HepG2 (cell line): ENCODE data around the gene COQ8B. TPM values are rescaled to one million over a fixed set of nuclear protein-coding genes. Genes with fewer than 3 reads are reported as not detected.

Experiments used
- ATF6 ChIP-seq: sonication (generic); formaldehyde crosslinking; conservative IDR thresholded peaks from 2 replicates; pipeline ENCODE4 v1.4.0; 2020; ENCODE audit warnings: missing genetic modification reagents
- BRCA1 ChIP-seq: sonication (generic); formaldehyde crosslinking; IDR thresholded peaks from 2 replicates; pipeline ENCODE4 v1.4.0; 2020; ENCODE audit warnings: missing genetic modification reagents
- CAMTA2 ChIP-seq: sonication (generic); formaldehyde crosslinking; IDR thresholded peaks from 2 replicates; pipeline ENCODE4 v1.4.0; 2020; ENCODE audit warnings: mild to moderate bottlenecking, missing genetic modification reagents, borderline replicate concordance
- DDIT3 ChIP-seq: sonication (generic); formaldehyde crosslinking; IDR thresholded peaks from 2 replicates; pipeline ENCODE4 v1.4.0; 2020; ENCODE audit warnings: mild to moderate bottlenecking, missing genetic modification reagents
- DMAP1 ChIP-seq: IDR thresholded peaks from 2 replicates; pipeline ENCODE4 v1.6.1; 2016
- GTF3A ChIP-seq: sonication (generic); formaldehyde crosslinking; conservative IDR thresholded peaks from 2 replicates; pipeline ENCODE4 v1.4.0; 2020; ENCODE audit warnings: mild to moderate bottlenecking, missing genetic modification reagents
- HMGA1 ChIP-seq: sonication (generic); formaldehyde crosslinking; conservative IDR thresholded peaks from 2 replicates; pipeline ENCODE4 v1.4.0; 2020; ENCODE audit warnings: missing genetic modification reagents
- ISX ChIP-seq: sonication (generic); formaldehyde crosslinking; conservative IDR thresholded peaks from 2 replicates; pipeline ENCODE4 v1.5.0; 2020; ENCODE audit warnings: missing genetic modification reagents
- MEF2D ChIP-seq: sonication (generic); formaldehyde crosslinking; IDR thresholded peaks from 2 replicates; pipeline ENCODE4 v1.5.1; 2020; ENCODE audit warnings: mild to moderate bottlenecking, missing genetic modification reagents
- NR2F1 ChIP-seq, 2 experiments: fragments of 450-650 bp in 1 of 2; formaldehyde crosslinking in 1 of 2; IDR thresholded peaks; 2 replicates each; pipeline versions ENCODE4 v1.5.0 to v1.6.1; 2016 to 2020; ENCODE audit warnings: mild to moderate bottlenecking in 1 of 2, missing compliant biosample characterization in 1 of 2, missing genetic modification reagents in 1 of 2, moderate library complexity in 1 of 2
- PHF8 ChIP-seq: sonication (generic); formaldehyde crosslinking; IDR thresholded peaks from 2 replicates; pipeline ENCODE4 v1.5.0; 2020; ENCODE audit warnings: missing genetic modification reagents
- PITX1 ChIP-seq: sonication (generic); formaldehyde crosslinking; IDR thresholded peaks from 2 replicates; pipeline ENCODE4 v1.5.1; 2020; ENCODE audit warnings: mild to moderate bottlenecking, missing genetic modification reagents
- POLR2G ChIP-seq: fragments of 200-400 bp; formaldehyde crosslinking; IDR thresholded peaks from 2 replicates; pipeline ENCODE4 v1.6.1; 2018; ENCODE audit warnings: mild to moderate bottlenecking, low read depth, low read length, moderate library complexity
- SALL2 ChIP-seq: sonication (generic); formaldehyde crosslinking; IDR thresholded peaks from 2 replicates; pipeline ENCODE4 v1.8.1; 2023; ENCODE audit warnings: mild to moderate bottlenecking, missing genetic modification reagents, inconsistent platforms
- SKI ChIP-seq: fragments of 450-650 bp; IDR thresholded peaks from one replicate; pipeline ENCODE4 v1.6.1; 2018; ENCODE audit warnings: mild to moderate bottlenecking; ENCODE audit not compliant: partially characterized antibody
- YEATS2 ChIP-seq: sonication (generic); formaldehyde crosslinking; IDR thresholded peaks from 2 replicates; pipeline ENCODE4 v1.4.0; 2020; ENCODE audit warnings: missing genetic modification reagents, borderline replicate concordance
- ZMAT5 ChIP-seq: sonication (generic); formaldehyde crosslinking; IDR thresholded peaks from 2 replicates; pipeline ENCODE4 v1.5.0; 2020; ENCODE audit warnings: mild to moderate bottlenecking, low read depth, missing genetic modification reagents, borderline replicate concordance
- ZMYM2 ChIP-seq: sonication (generic); formaldehyde crosslinking; IDR thresholded peaks from 2 replicates; pipeline ENCODE4 v1.8.0; 2022; ENCODE audit warnings: mild to moderate bottlenecking, missing genetic modification reagents
- ZNF3 ChIP-seq: IDR thresholded peaks from 2 replicates; pipeline ENCODE4 v1.7.0; 2017; ENCODE audit warnings: inconsistent platforms
- ZNF446 ChIP-seq: sonication (generic); formaldehyde crosslinking; IDR thresholded peaks from 2 replicates; pipeline ENCODE4 v1.5.0; 2020; ENCODE audit warnings: mild to moderate bottlenecking, missing genetic modification reagents
- ZNF468 ChIP-seq: sonication (generic); formaldehyde crosslinking; IDR thresholded peaks from 2 replicates; pipeline ENCODE4 v1.8.0; 2022; ENCODE audit warnings: mild to moderate bottlenecking, moderate library complexity, missing genetic modification reagents
- ZNF484 ChIP-seq: sonication (generic); formaldehyde crosslinking; IDR thresholded peaks from 2 replicates; pipeline ENCODE4 v1.5.1; 2020; ENCODE audit warnings: mild to moderate bottlenecking, low read depth, missing genetic modification reagents, borderline replicate concordance
- ZNF503 ChIP-seq: sonication (generic); formaldehyde crosslinking; IDR thresholded peaks from 2 replicates; pipeline ENCODE4 v1.4.0; 2020; ENCODE audit warnings: missing genetic modification reagents
- ZNF556 ChIP-seq: sonication (generic); formaldehyde crosslinking; IDR thresholded peaks from 2 replicates; pipeline ENCODE4 v1.4.0; 2020; ENCODE audit warnings: mild to moderate bottlenecking, missing genetic modification reagents, borderline replicate concordance
- ZNF564 ChIP-seq: sonication (generic); formaldehyde crosslinking; IDR thresholded peaks from 2 replicates; pipeline ENCODE4 v1.8.1; 2023; ENCODE audit warnings: mild to moderate bottlenecking, missing genetic modification reagents
- ZNF577 ChIP-seq: sonication (generic); formaldehyde crosslinking; IDR thresholded peaks from 2 replicates; pipeline ENCODE4 v1.4.0; 2020; ENCODE audit warnings: mild to moderate bottlenecking, low read depth, missing genetic modification reagents, borderline replicate concordance
- ZNF670 ChIP-seq: sonication (generic); formaldehyde crosslinking; IDR thresholded peaks from 2 replicates; pipeline ENCODE4 v1.8.0; 2022; ENCODE audit warnings: mild to moderate bottlenecking, missing genetic modification reagents, borderline replicate concordance
- ZNF891 ChIP-seq: sonication (generic); formaldehyde crosslinking; IDR thresholded peaks from 2 replicates; pipeline ENCODE4 v1.5.0; 2020; ENCODE audit warnings: mild to moderate bottlenecking, missing genetic modification reagents
- polyA plus RNA-seq, 8 experiments: library from polyadenylated mRNA; depleted of rRNA in 3 of 8; stranded (reverse) in 7 of 8; unstranded in 1 of 8; fragments of >200 nt; fragmentation: Illumina TruSeq in 4 of 8; extraction: Trizol in 4 of 8; gene quantifications; 2 replicates each; pipeline versions ENCODE4 v1.2.1 to v1.2.3, GENCODE V29; 2011 to 2016; ENCODE audit warnings: low read depth in 4 of 8, missing spikeins in 1 of 8, mixed read lengths in 1 of 8; ENCODE audit not compliant: insufficient read depth in 1 of 8
- total RNA-seq, 5 experiments: library from RNA; depleted of rRNA; stranded (reverse); fragments of >200 nt; fragmentation: Illumina TruSeq; extraction: Trizol; gene quantifications; 2 replicates each; pipeline ENCODE4 v1.2.3, GENCODE V29; 2016; ENCODE audit warnings: low read depth in 1 of 5

COQ8B gene
- total and polyA plus RNA-seq, 2 of the 13 experiments (the other 11 are each of a cell fraction or from before 2014, with no cell fraction given): 12.3 to 17.2 TPM

- TF ChIP-seq ATF6 (CRISPR knock-in tag): no peak
- TF ChIP-seq HMGA1: no peak
- TF ChIP-seq ZNF891: peak; percentile 49; the same call in 1 of the 2 replicates
- no peak for TF ChIP-seq ZNF564 (CRISPR knock-in tag)
- peak; percentile 49; the same call in 1 of the 2 replicates for TF ChIP-seq ZNF503 (CRISPR knock-in tag)
- TF ChIP-seq ZNF556 (CRISPR knock-in tag): no peak
- no peak for TF ChIP-seq DDIT3 (CRISPR knock-in tag)
- no peak for TF ChIP-seq BRCA1 (CRISPR knock-in tag)
- no peak for TF ChIP-seq GTF3A (CRISPR knock-in tag)
- no peak; the same call in 1 of the 2 replicates for TF ChIP-seq YEATS2 (CRISPR knock-in tag)
- no peak for TF ChIP-seq SKI
- TF ChIP-seq ZNF468 (CRISPR knock-in tag): no peak
- TF ChIP-seq ZNF484 (CRISPR knock-in tag): no peak
- TF ChIP-seq DMAP1 (CRISPR knock-in tag): peak; percentile 83
- no peak for TF ChIP-seq ZNF446 (CRISPR knock-in tag)
- TF ChIP-seq NR2F1 (CRISPR knock-in tag; IDR thresholded peaks at IDR 0.05): no peak
- peak; percentile 49; the same call in 1 of the 2 replicates for TF ChIP-seq PHF8 (CRISPR knock-in tag)
- TF ChIP-seq MEF2D (CRISPR knock-in tag): no peak
- TF ChIP-seq ISX (CRISPR knock-in tag): 0 out of 2 replicates have a peak, but pooled peaks have one; percentile 56
- 0 out of 2 replicates have a peak, but pooled peaks have one; percentile 72 for TF ChIP-seq ZNF670 (CRISPR knock-in tag)
- TF ChIP-seq ZMAT5: no peak
- no peak for TF ChIP-seq ZNF577 (CRISPR knock-in tag)
- no peak for TF ChIP-seq ZMYM2
- no peak; the same call in 1 of the 2 replicates for TF ChIP-seq PITX1 (CRISPR knock-in tag)
- no peak for TF ChIP-seq ZNF3 (CRISPR knock-in tag)
- peak; percentile 84 for TF ChIP-seq POLR2G
- no peak for TF ChIP-seq CAMTA2 (CRISPR knock-in tag)
- TF ChIP-seq SALL2 (CRISPR knock-in tag): peak; percentile 67
Observed at GRCh38 chr19:40750874-40751537, 34.3 kb upstream of the COQ8B start, which contains the start of gene SNRPA (continued).
